CD14-positive monocyte (primary cell): ENCODE measurements around the gene CSF2RB. TPM values are rescaled to one million over a fixed set of nuclear protein-coding genes. Genes with fewer than 3 reads are reported as not detected.

Experiments
- DNase-seq, 3 donors: peaks; one replicate each; pipeline ENCODE4 v3.0.0-alpha.2; 2011 to 2022
- H2AFZ ChIP-seq: 2 replicates; pipeline ENCODE4 v1.6.0; 2012; ENCODE audit warnings: mild to moderate bottlenecking, low read depth, low read length, inconsistent platforms; ENCODE audit not compliant: insufficient read depth, poor library complexity, severe bottlenecking
- H3K27ac ChIP-seq, 2 donors: 1 replicate in 1 of 2; 2 replicates in 1 of 2; pipeline ENCODE4 v1.5.1; 2012 to 2013; ENCODE audit warnings: low read length in 2 of 2, control low read depth in 1 of 2, inconsistent platforms in 1 of 2, low read depth in 1 of 2, mild to moderate bottlenecking in 1 of 2
- H3K27me3 ChIP-seq, 2 donors: one replicate each; pipeline versions ENCODE4 v1.6.0 to v1.6.1; 2011 to 2013; ENCODE audit warnings: low read length in 2 of 2; ENCODE audit not compliant: control insufficient read depth in 2 of 2, insufficient read depth in 2 of 2
- H3K36me3 ChIP-seq, 2 donors: replicated peaks in 1 of 2; 1 replicate in 1 of 2; 2 replicates in 1 of 2; pipeline versions ENCODE4 v1.5.1 to v1.6.1; 2012 to 2013; ENCODE audit warnings: low read length in 2 of 2, control low read depth in 1 of 2, inconsistent platforms in 1 of 2, mild to moderate bottlenecking in 1 of 2; ENCODE audit not compliant: insufficient read depth in 2 of 2, control insufficient read depth in 1 of 2
- H3K4me1 ChIP-seq, 2 donors: 1 replicate in 1 of 2; 2 replicates in 1 of 2; pipeline versions ENCODE4 v1.5.1 to v1.6.1; 2012 to 2013; ENCODE audit warnings: low read length in 2 of 2, control low read depth in 1 of 2, inconsistent platforms in 1 of 2, mild to moderate bottlenecking in 1 of 2, moderate library complexity in 1 of 2; ENCODE audit not compliant: insufficient read depth in 2 of 2, control insufficient read depth in 1 of 2
- H3K4me2 ChIP-seq: replicated peaks from 2 replicates; pipeline ENCODE3; 2012; ENCODE audit warnings: low read length, moderate library complexity, mild to moderate bottlenecking; ENCODE audit not compliant: poor library complexity, severe bottlenecking; ENCODE audit errors: extremely low read depth
- H3K4me3 ChIP-seq, 3 experiments: fragments of 200-600 bp in 1 of 3; sonication (generic) in 1 of 3; replicated peaks in 1 of 3; 1 replicate in 2 of 3; 2 replicates in 1 of 3; pipeline ENCODE4 v1.5.1; 2011 to 2013; ENCODE audit warnings: low read length in 3 of 3, mild to moderate bottlenecking in 3 of 3, control low read depth in 2 of 3, low read depth in 2 of 3, inconsistent platforms in 1 of 3, moderate library complexity in 1 of 3
- H3K79me2 ChIP-seq: 2 replicates; pipeline ENCODE4 v1.6.0; 2012; ENCODE audit warnings: mild to moderate bottlenecking, control low read depth, inconsistent platforms, low read length, moderate library complexity; ENCODE audit not compliant: insufficient read depth
- H3K9ac ChIP-seq: 2 replicates; pipeline ENCODE4 v1.6.0; 2017; ENCODE audit warnings: low read length, mild to moderate bottlenecking; ENCODE audit not compliant: insufficient read depth, poor library complexity, severe bottlenecking
- H3K9me3 ChIP-seq, 2 donors: replicated peaks in 1 of 2; 1 replicate in 1 of 2; 2 replicates in 1 of 2; pipeline versions ENCODE4 v1.5.1 to v1.6.1; 2012 to 2013; ENCODE audit warnings: low read length in 2 of 2, control low read depth in 1 of 2; ENCODE audit not compliant: control insufficient read depth in 1 of 2, insufficient read depth in 1 of 2
- H4K20me1 ChIP-seq: 2 replicates; pipeline ENCODE4 v1.6.0; 2012; ENCODE audit warnings: mild to moderate bottlenecking, low read length, control low read depth, moderate library complexity; ENCODE audit not compliant: insufficient read depth
- H3K27ac Mint-ChIP-seq, 7 donors: one replicate each; pipeline ENCODE4 v1.8.0; 2020; ENCODE audit warnings: mild to moderate bottlenecking in 7 of 7, mixed read lengths in 7 of 7, moderate library complexity in 6 of 7, inconsistent platforms in 2 of 7
- H3K27me3 Mint-ChIP-seq, 3 donors: one replicate each; pipeline ENCODE4 v1.8.0; 2021 to 2022; ENCODE audit warnings: low read depth in 3 of 3, mild to moderate bottlenecking in 3 of 3, mixed read lengths in 3 of 3, moderate library complexity in 3 of 3, inconsistent platforms in 1 of 3
- H3K36me3 Mint-ChIP-seq, 2 donors: one replicate each; pipeline ENCODE4 v1.8.0; 2020; ENCODE audit warnings: mixed read lengths in 2 of 2, inconsistent platforms in 1 of 2, mild to moderate bottlenecking in 1 of 2
- H3K4me1 Mint-ChIP-seq: one replicate; pipeline ENCODE4 v1.8.0; 2020; ENCODE audit warnings: mild to moderate bottlenecking, mixed read lengths
- H3K4me3 Mint-ChIP-seq, 2 donors: one replicate each; pipeline ENCODE4 v1.8.0; 2020; ENCODE audit warnings: mild to moderate bottlenecking in 2 of 2, mixed read lengths in 2 of 2, moderate library complexity in 1 of 2
- H3K9me3 Mint-ChIP-seq, 7 donors: one replicate each; pipeline ENCODE4 v1.8.0; 2020 to 2022; ENCODE audit warnings: mixed read lengths in 7 of 7, mild to moderate bottlenecking in 6 of 7, moderate library complexity in 6 of 7, inconsistent platforms in 2 of 7
- CTCF ChIP-seq: fragments of 200-600 bp; IDR thresholded peaks from one replicate; pipeline ENCODE4 v1.8.0; 2022; ENCODE audit warnings: antibody characterized with exemption, mild to moderate bottlenecking
- WGBS: methylation state at CpG from one replicate; pipeline ENCODE4 v1.1.5; 2013; ENCODE audit warnings: missing lambda C conversion rate; ENCODE audit not compliant: insufficient coverage; 5-methylcytosine and 5-hydroxymethylcytosine counted together
- intact Hi-C, 2 donors: fragments of 100-400 bp; cut with micrococcal nuclease; formaldehyde crosslinking; loops; one replicate each; pipeline versions ENCODE4 v1.15.0 to v1.15.1; 2023
- polyA plus RNA-seq, 3 donors: library from polyadenylated mRNA; depleted of rRNA in 1 of 3; unstranded in 2 of 3; stranded (reverse) in 1 of 3; fragments of 300-500 nt in 2 of 3; fragments of >200 nt in 1 of 3; fragmentation: Illumina TruSeq in 2 of 3; gene quantifications; 1 replicate in 2 of 3; 2 replicates in 1 of 3; pipeline ENCODE4 v1.2.3, GENCODE V29; 2012 to 2021

CSF2RB gene
- polyA plus RNA-seq, 3 donors = 29.9 to 91.1 (median 52.7) TPM

- H3K27ac ChIP-seq = no peak overlapping the region
- H3K9me3 ChIP-seq = no peaks in the 10 kb centered on the region
- intact Hi-C loops = no loop called here
- H3K9ac ChIP-seq = no peak overlapping the region
- peak overlapping the region in 1 of 7 donors; percentile 18 for H3K27ac Mint-ChIP-seq
- no peak overlapping the region for H3K4me2 ChIP-seq
- no CpG with 5 or more reads among the region's 2 CpGs for WGBS
- no peaks in the 10 kb centered on the region for H3K27me3 Mint-ChIP-seq
- no peak for DNase-seq
- no peak overlapping the region for H3K4me3 ChIP-seq
- H2AFZ ChIP-seq = no peak overlapping the region
- H4K20me1 ChIP-seq = peaks cover 85% of the 10 kb centered on the region
- no peaks in the 10 kb centered on the region for H3K79me2 ChIP-seq
- H3K4me3 Mint-ChIP-seq = no peak overlapping the region
- peaks cover 89 to 100% of the 10 kb centered on the region in 2 donors for H3K36me3 Mint-ChIP-seq
- no peaks in the 10 kb centered on the region for H3K9me3 Mint-ChIP-seq
- no peaks in the 10 kb centered on the region for H3K27me3 ChIP-seq
- peaks cover 8 to 9% of the 10 kb centered on the region in 2 donors for H3K4me1 ChIP-seq
- no peak for TF ChIP-seq CTCF
- peaks cover 8% of the 10 kb centered on the region for H3K4me1 Mint-ChIP-seq
- peaks cover 92 to 100% of the 10 kb centered on the region in 2 donors for H3K36me3 ChIP-seq
Measured at GRCh38 chr22:36931446-36931845, 18.0 kb downstream of the CSF2RB start.

GRCh38 chr22:36933629-36934417 is 20.4 kb downstream of the CSF2RB start:
- Histone ChIP-seq H3K27me3 (no peaks in the 10 kb centered on the region), H3K27ac (no peak overlapping the region), H3K4me2 (no peak overlapping the region), H3K4me1 (peaks cover 19 to 21% of the 10 kb centered on the region in 2 donors), H3K79me2 (no peaks in the 10 kb centered on the region), H3K36me3 (peaks cover 88 to 95% of the 10 kb centered on the region in 2 donors), H3K9ac (no peak overlapping the region), H3K4me3 (no peak overlapping the region), H3K9me3 (no peaks in the 10 kb centered on the region), H4K20me1 (peaks cover 68% of the 10 kb centered on the region), H2AFZ (no peak overlapping the region)
- intact Hi-C loops = no loop called here
- Mint-ChIP-seq H3K4me3 (no peak overlapping the region), H3K9me3 (peaks cover 0 to 1% (median 0%) of the 10 kb centered on the region in 7 donors), H3K27me3 (no peaks in the 10 kb centered on the region), H3K36me3 (peaks cover 84 to 97% of the 10 kb centered on the region in 2 donors), H3K4me1 (peaks cover 17% of the 10 kb centered on the region), H3K27ac (peak overlapping the region in 2 of 7 donors; percentile 15 to 65)
- TF ChIP-seq CTCF = no peak
- 97% methylated on average over 22 of the region's 25 CpGs for WGBS
- no peak for DNase-seq
